Right lobe of liver (tissue), 6 donors: Measurements from ENCODE around the gene C1orf52. TPM values are rescaled to one million over a fixed set of nuclear protein-coding genes. Genes with fewer than 3 reads are reported as not detected.

Source experiments
- ATAC-seq, 4 donors: fragments of 200-7000 bp; cut with Tn5 transposase; one replicate each; pipeline ENCODE4 v1.9.1; 2020; ENCODE audit warnings: mild to moderate bottlenecking in 4 of 4, moderate library complexity in 4 of 4
- DNase-seq, 3 donors: peaks; one replicate each; pipeline ENCODE4 v3.0.0-alpha.2; 2020
- H3K27ac ChIP-seq, 3 donors: fragments of 200-600 bp; one replicate each; pipeline ENCODE4 v1.8.0; 2022
- H3K27me3 ChIP-seq, 2 donors: fragments of 200-600 bp; one replicate each; pipeline ENCODE4 v1.8.0; 2022
- H3K36me3 ChIP-seq, 4 donors: fragments of 200-600 bp; sonication (generic) in 1 of 4; one replicate each; pipeline versions ENCODE4 v1.5.1 to v1.8.0; 2017 to 2022; ENCODE audit warnings: control low read depth in 1 of 4
- H3K4me1 ChIP-seq, 4 donors: fragments of 200-600 bp; sonication (generic) in 1 of 4; one replicate each; pipeline versions ENCODE4 v1.5.1 to v1.8.0; 2017 to 2022; ENCODE audit warnings: control low read depth in 1 of 4
- H3K4me3 ChIP-seq, 3 donors: fragments of 200-600 bp; one replicate each; pipeline ENCODE4 v1.8.0; 2022
- H3K9me3 ChIP-seq, 4 donors: fragments of 200-600 bp; sonication (generic) in 1 of 4; one replicate each; pipeline versions ENCODE4 v1.5.1 to v1.8.0; 2017 to 2022; ENCODE audit warnings: control low read depth in 1 of 4
- CTCF ChIP-seq, 4 donors: fragments of 200-600 bp in 3 of 4; fragments of 450-650 bp in 1 of 4; IDR thresholded peaks; one replicate each; pipeline versions ENCODE4 v1.5.1 to v1.8.0; 2016 to 2022; ENCODE audit warnings: antibody characterized with exemption in 4 of 4, mild to moderate bottlenecking in 2 of 4
- POLR2A ChIP-seq: fragments of 450-650 bp; IDR thresholded peaks from one replicate; pipeline ENCODE4 v1.6.1; 2017; ENCODE audit warnings: antibody characterized with exemption, mild to moderate bottlenecking
- WGBS: methylation state at CpG from one replicate; pipeline ENCODE4 v1.1.6; 2018; ENCODE audit warnings: low coverage, low lambda C conversion rate; ENCODE audit not compliant: insufficient coverage; ENCODE audit errors: missing lambda C conversion rate; 5-methylcytosine and 5-hydroxymethylcytosine counted together
- intact Hi-C, 2 donors: fragments of 100-400 bp; cut with DNase I; formaldehyde crosslinking; loops; one replicate each; pipeline versions ENCODE4 v1.11.2 to v1.14.1; 2022
- total RNA-seq, 6 experiments: library from RNA; depleted of rRNA in 2 of 6; stranded (reverse); fragments of >200 nt in 2 of 6; fragmentation: NEBNext Ultra II Directional in 3 of 6; extraction: Animal tissue kit (Norgen Biotek cat#: 25700) in 3 of 6; gene quantifications; one replicate each; pipeline versions ENCODE4 v1.1.0 to v1.2.4, GENCODE V29; 2016 to 2023
- donor health status: DM: no; HTN: yes; CAD: no.
- donor health status: DM: no; HTN: no; CAD: no.
- donor health status: DM: no; HTN: no; CAD: no.
- donor health status: DM: no; HTN: yes; CAD: no.
- donor health status: DM: no; HTN: yes; CAD: no.

C1orf52 gene
- total RNA-seq, 6 experiments from 2014 or later: 4.7 to 8.0 (median 6.7) TPM

GRCh38 chr1:85273397-85273796 lies 13.9 kb upstream of the C1orf52 start:
- intact Hi-C loops: no loop called here

GRCh38 chr1:85268801-85269585 lies 9.5 kb upstream of the C1orf52 start:
- Histone ChIP-seq H3K9me3 (no peaks in the 10 kb centered on the region), H3K27ac (peak overlapping the region in 2 of 3 donors; percentile 48 to 80), H3K36me3 (peaks cover 3 to 34% (median 8%) of the 10 kb centered on the region in 4 donors), H3K4me1 (peaks cover 0 to 42% (median 15%) of the 10 kb centered on the region in 4 donors), H3K27me3 (no peaks in the 10 kb centered on the region), H3K4me3 (peak overlapping the region in 1 of 3 donors; percentile 4)
- intact Hi-C loops: no loop called here
- whole genome bisulfite sequencing: 32% methylated on average over 5 of the region's 5 CpGs
- no peak for DNase-seq
- ATAC-seq: peak; percentile 77 to 91 (median 88)
- TF ChIP-seq CTCF (IDR thresholded peaks at IDR 0.05): no peak
- no peak for TF ChIP-seq POLR2A

More at GRCh38 chr1:85273397-85273796, 13.9 kb upstream of the C1orf52 start:
- peaks cover 0 to 14% (median 6%) of the 10 kb centered on the region in 4 donors for H3K36me3 ChIP-seq
- peaks cover 0 to 56% (median 13%) of the 10 kb centered on the region in 4 donors for H3K4me1 ChIP-seq
- H3K27me3 ChIP-seq: no peaks in the 10 kb centered on the region
- no peaks in the 10 kb centered on the region for H3K9me3 ChIP-seq
- no peak for TF ChIP-seq CTCF (IDR thresholded peaks at IDR 0.05)
- no peak for TF ChIP-seq POLR2A
- DNase-seq (no peak), ATAC-seq (no peak)
- no peak overlapping the region for H3K27ac ChIP-seq
- H3K4me3 ChIP-seq: no peak overlapping the region

GRCh38 chr1:85267313-85267712 lies 7.9 kb upstream of the C1orf52 start:
- Histone ChIP-seq H3K4me1 (peaks cover 0 to 51% (median 16%) of the 10 kb centered on the region in 4 donors), H3K36me3 (peaks cover 3 to 34% (median 8%) of the 10 kb centered on the region in 4 donors)
- no peak for DNase-seq

GRCh38 chr1:85264150-85264549 lies 4.7 kb upstream of the C1orf52 start:
- ATAC-seq (peak in 1 of 4 donors; percentile 7), DNase-seq (no peak)
- intact Hi-C loops: no loop called here
- Histone ChIP-seq H3K4me1 (peaks cover 0 to 34% (median 8%) of the 10 kb centered on the region in 4 donors), H3K36me3 (peaks cover 0 to 21% (median 4%) of the 10 kb centered on the region in 4 donors), H3K4me3 (no peak overlapping the region), H3K27ac (no peak overlapping the region), H3K9me3 (no peaks in the 10 kb centered on the region), H3K27me3 (no peaks in the 10 kb centered on the region)
- 33% methylated on average over 2 of the region's 2 CpGs for WGBS
- TF ChIP-seq CTCF (IDR thresholded peaks at IDR 0.05): no peak

More at GRCh38 chr1:85267313-85267712, 7.9 kb upstream of the C1orf52 start:
- Histone ChIP-seq H3K9me3 (no peaks in the 10 kb centered on the region), H3K27ac (no peak overlapping the region), H3K27me3 (no peaks in the 10 kb centered on the region), H3K4me3 (no peak overlapping the region)
- intact Hi-C loops: no loop called here
- no peak for ATAC-seq
- TF ChIP-seq CTCF (IDR thresholded peaks at IDR 0.05) (no peak), POLR2A (no peak)
- 75% methylated on average over 2 of the region's 2 CpGs for WGBS
